OCI-LY3 (cell line): Measurements from ENCODE around the gene SMIM7.

Experiments
- EZH2phosphoT487 ChIP-seq: fragments of 200-600 bp; shearing (Covaris generic); IDR thresholded peaks from 2 replicates; pipeline ENCODE4 v1.6.1; 2018; ENCODE audit warnings: antibody characterized with exemption, mixed run types, low read depth
- TF ChIP-seq, protein P1 (sequence below): fragments of 200-600, 300-600 bp; sonication (generic); IDR thresholded peaks from 2 replicates; pipeline ENCODE4 v1.5.1; 2014; ENCODE audit warnings: antibody characterized with exemption, low read length, low read depth

DNA sequence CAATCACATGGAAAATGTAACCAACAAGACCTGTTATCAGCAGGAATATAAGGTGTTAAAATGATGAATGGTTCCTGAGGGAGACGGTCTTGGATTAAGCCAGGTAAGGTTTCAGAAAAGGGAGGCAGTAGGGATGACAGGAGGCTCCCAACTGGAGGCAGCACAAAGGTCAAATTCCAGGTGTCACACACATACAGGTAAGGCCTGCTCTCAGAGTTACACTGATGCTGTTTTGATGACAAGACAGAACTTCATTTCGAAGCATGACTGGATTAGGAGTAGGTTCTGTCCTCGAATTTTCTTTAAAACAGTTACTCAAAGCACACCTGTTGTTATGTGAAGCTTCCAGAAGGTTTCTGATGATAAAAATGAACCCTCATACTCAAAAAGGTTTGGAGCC, 39.4 kb downstream of the SMIM7 start:
- TF ChIP-seq, protein P1, sequence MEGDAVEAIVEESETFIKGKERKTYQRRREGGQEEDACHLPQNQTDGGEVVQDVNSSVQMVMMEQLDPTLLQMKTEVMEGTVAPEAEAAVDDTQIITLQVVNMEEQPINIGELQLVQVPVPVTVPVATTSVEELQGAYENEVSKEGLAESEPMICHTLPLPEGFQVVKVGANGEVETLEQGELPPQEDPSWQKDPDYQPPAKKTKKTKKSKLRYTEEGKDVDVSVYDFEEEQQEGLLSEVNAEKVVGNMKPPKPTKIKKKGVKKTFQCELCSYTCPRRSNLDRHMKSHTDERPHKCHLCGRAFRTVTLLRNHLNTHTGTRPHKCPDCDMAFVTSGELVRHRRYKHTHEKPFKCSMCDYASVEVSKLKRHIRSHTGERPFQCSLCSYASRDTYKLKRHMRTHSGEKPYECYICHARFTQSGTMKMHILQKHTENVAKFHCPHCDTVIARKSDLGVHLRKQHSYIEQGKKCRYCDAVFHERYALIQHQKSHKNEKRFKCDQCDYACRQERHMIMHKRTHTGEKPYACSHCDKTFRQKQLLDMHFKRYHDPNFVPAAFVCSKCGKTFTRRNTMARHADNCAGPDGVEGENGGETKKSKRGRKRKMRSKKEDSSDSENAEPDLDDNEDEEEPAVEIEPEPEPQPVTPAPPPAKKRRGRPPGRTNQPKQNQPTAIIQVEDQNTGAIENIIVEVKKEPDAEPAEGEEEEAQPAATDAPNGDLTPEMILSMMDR, result no peak
- TF ChIP-seq EZH2phosphoT487, result no peak
